Measurements from ENCODE around the gene CNIH3. TPM values are rescaled to one million over a fixed set of nuclear protein-coding genes. Genes with fewer than 3 reads are reported as not detected.
A peak's percentile ranks its signal among the peaks of the same experiment; 100 is the strongest.

Gene CNIH3
- total RNA-seq, 1 experiment from 2014 or later: 15.4 TPM

GRCh38 chr1:224774378-224774777 lies 158.3 kb downstream of the CNIH3 start:
- DNase-seq (ENCODE audit: low spot score): no peak

DNA sequence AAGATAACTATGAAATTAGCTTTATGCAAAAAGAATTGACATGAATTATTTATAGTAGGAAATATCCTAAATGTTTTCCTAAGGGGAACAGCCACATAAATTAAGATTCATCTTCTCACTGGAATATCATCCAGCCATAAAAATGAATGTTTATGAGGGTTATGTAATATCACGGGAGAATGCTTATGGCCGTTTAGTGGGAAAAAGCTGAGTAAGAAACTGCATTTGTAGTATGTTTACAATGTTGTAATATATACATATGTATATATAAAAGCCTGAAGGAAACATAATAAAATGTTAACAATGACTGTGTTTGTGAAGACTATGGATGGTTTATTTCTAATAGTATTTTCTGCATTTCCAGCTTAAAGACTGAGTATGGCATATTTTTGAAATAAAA lies 161.1 kb downstream of the CNIH3 start:
- no peak for DNase-seq (ENCODE audit: low spot score)

- no peak for DNase-seq (ENCODE audit: low spot score)
These were observed 163.4 kb downstream of the CNIH3 start for GRCh38 chr1:224779536-224779935.

DNA sequence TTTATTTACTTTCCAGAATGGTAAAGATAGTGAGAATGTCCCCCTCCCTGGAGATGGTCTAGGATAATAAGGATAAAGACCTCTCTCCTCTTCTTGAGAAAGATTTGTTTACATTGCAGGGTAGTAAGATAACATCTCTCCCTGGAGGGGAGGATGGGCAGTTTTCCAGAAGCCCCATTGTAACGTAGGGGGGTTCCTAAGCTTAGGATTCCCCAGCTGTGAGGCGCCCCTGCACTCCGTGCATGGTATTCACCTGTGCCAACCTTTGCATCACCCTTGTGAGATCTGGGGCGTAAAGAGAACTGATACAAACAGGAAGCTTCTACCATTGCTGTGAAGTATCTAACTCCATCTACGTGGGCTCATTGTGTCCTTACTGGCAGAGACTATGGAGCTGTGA lies 164.6 kb downstream of the CNIH3 start:
- DNase-seq (ENCODE audit: low spot score): no peak

DNA sequence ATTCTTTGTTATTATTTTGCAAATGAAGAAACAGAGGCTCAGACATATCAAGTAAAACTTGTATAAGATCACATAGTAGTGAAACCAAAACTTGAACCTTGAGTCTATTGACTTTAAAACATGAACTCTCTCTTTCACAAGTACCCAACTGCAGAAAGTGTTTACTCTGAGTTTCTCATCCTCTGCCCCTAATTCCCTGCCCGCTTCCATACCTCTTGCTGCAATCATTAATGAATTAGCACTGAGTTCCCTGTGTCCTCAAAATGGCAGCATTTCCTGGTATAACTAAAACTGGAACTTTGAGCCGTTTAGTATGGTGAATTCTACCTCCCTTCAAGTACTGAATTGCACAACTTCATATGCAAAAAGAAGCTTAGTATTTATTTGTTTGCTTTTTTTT lies 165.7 kb downstream of the CNIH3 start:
- no peak for DNase-seq (ENCODE audit: low spot score)

GRCh38 chr1:224782281-224783000 lies 166.3 kb downstream of the CNIH3 start:
- no peak for DNase-seq (ENCODE audit: low spot score)

DNA sequence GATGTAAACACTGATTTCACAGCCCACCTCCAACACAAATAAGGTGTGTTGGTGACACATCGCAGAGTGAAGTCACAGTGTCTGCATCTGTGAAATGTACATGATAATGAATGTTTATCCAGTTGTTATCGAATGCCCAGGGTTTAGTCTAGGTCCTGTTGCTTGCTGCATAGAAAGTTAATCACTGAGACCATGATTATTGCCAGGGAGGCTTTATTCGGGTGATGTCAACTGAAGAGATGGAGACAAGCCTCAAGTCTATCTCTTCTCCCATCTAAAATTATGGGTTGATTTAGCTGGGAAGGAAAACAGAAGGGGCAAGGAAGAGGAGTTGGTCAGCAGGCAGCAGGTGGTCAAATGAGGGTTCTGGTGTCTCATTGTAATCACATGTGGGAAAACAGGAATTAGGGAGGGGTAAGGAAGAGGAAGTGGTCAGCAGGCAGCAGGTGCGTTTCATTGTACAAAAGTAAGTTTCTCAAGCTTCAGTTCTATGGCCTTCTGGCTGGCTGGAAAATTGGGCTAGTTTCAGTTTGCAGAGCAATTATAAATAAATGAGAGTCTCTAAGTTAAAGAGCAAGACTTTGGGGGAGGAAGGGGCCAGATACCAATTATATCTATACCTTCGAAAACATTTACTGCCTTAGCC lies 167.0 kb downstream of the CNIH3 start:
- DNase-seq (ENCODE audit: low spot score): peak; percentile 75

DNA sequence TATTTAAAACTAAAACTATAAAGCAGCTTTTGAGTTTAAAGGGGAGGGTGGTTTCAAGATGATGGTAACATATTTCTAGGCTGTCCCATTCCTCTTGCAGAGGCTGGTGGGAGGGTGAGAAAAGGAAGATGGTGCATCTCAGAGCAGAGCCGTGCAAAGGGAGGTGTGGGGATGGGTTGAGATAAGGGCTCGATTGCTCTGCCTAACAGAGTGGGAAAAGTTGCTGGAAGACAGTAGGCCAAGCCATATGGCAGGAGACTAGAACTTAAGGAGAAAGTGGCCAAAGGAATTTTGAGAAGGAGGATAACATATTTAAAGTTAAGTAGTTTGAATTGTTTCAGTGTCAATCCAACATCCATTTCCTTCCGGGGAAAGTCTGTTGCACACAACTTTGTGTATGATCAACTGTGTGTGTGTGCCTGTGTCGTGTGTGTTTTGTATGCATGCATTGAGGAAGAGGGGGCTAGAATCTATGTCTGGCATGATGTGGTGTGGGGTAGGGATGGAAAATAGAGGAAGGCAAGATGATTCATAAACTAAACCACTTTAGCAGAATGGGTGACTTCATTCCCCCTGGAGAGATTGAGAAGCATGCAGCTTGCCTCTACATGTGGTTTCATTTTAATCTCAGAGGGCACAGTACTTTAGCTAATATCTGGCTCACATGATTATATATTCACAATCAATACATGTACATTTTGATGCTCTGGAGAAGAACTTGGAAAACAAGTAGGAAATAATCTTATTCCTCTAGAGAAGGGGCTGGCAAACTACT lies 168.3 kb downstream of the CNIH3 start:
- no peak for DNase-seq (ENCODE audit: low spot score)

DNA sequence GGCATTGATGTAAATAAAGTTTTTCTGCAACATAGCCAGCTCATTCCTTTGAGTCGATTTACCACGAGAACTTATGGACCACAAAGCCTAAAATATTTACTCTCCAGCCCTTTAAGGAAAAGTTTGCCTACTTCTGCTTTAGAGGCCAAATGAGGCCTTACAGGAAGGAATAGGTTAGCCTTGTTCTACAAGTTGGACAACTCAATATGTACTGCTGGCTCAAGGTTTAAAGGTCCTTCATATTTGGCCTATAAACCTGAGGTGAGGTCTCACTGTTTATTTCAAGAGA lies 168.9 kb downstream of the CNIH3 start:
- DNase-seq (ENCODE audit: low spot score): no peak

- DNase-seq (ENCODE audit: low spot score): no peak
These were observed 169.5 kb downstream of the CNIH3 start for GRCh38 chr1:224785622-224786021.

GRCh38 chr1:224786533-224787250 lies 170.6 kb downstream of the CNIH3 start:
- DNase-seq (ENCODE audit: low spot score): peak; percentile 51

DNA sequence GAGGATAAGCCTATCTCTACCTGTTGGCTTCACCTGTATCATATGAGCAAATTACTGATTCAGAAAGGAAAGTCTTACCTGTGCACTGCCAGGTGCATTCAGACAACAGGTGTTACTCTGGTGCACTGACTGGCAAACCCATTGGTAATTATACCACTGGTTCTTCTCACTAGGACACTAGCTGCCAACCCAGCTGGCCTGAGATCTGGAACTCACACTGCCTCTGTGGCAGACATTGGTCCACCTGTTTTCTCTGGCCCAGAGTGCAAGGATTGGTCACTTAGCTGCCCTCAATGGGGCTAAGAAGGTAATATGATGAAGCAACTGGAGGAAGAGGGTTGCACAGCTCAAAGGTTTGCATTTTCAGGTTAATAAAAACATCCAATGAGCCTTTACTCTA lies 173.2 kb downstream of the CNIH3 start:
- no peak for DNase-seq (ENCODE audit: low spot score)

Other genes starting within 250 kb of the CNIH3 start
- 27.0 and 36.4 TPM in 2 replicates for gene WDR26, start 181.5 kb upstream of the CNIH3 start, total RNA-seq (2014; rRNA removed; shearing (Covaris generic))

Data from A172 (cell line).